GM21367 (cell line): ENCODE results near the gene ELFN1.
"Not testable (repeated sequence)": the region's sequence is repeated elsewhere in the genome, so short reads cannot be mapped to it uniquely, and the experiment has no call there.

Source experiments
- ATAC-seq: cut with Tn5 transposase; IDR thresholded peaks from one replicate; pipeline ENCODE4 v1.9.1; 2021; ENCODE audit not compliant: unreplicated experiment

ELFN1 gene

DNA sequence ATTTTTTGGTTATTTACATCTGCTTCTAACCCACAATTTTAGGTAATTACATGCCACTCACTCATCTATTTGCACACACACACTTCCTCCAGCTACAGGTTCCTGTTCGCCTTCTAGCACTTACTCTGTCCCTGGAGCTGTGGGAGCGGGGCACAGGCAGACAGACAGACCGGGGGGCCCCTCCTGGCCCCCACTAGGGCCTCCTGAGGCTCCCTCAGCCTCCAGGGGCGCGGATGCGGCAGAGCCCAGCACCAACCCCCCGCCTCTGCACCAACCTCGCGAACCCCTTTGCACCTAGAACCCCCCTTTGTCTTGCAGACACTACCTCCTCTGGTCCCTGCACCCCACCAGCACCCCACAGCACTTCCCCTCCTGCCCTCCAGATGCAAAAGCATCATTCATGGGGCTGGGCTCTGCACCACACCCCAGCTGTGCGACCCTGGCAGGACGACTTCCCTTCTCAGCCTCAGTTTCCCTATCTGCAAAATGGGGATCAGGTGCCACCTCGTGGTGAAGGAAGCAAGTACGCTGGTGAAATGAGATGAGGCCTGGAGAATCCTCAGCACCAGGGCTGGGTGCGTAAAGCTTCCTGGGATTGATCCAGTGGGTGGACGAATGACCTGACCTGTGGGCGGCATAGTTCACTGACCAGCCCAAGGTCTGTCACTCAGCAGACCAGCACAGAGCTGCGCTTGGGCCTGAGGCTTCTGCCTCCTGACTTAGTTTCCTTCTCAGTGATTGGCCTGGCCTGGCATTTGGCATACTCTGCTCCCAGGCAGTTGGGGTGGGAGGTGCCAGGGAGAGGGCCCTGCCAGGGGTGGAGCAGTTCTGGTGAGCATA is 37.9 kb downstream of the ELFN1 start:
- no peak for ATAC-seq

DNA sequence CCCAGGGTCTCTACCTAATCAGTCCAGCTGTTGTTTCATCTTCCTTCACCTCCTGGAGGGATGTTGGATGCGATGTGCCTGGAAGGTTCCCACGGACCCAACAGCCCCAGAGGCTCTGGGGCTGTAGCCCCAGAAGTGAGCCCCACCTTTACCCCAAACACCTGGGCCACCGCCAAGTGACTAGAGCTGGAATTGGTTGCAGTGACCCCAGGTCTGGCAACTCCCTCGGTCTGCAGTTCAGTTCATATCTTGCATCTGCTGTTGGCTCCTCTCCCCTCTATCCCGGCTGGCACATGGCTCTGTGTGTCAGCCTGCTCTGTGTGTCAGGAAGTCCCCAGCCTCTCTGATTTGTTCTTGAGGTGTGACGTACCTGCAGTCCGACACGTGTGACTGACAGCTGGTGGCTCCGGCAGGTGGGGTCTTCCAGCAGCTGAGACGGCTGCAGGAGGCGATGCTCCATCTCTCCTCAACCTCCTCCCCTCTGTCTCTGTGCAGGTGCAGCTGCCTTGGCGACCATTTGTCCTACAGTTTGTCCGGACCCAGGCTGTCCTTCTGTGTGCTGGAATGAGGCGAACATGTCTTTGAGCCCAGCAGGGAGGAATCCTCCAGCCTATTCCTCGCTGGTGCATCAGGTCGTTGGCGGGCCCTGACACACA is 38.6 kb downstream of the ELFN1 start:
- no peak for ATAC-seq

DNA sequence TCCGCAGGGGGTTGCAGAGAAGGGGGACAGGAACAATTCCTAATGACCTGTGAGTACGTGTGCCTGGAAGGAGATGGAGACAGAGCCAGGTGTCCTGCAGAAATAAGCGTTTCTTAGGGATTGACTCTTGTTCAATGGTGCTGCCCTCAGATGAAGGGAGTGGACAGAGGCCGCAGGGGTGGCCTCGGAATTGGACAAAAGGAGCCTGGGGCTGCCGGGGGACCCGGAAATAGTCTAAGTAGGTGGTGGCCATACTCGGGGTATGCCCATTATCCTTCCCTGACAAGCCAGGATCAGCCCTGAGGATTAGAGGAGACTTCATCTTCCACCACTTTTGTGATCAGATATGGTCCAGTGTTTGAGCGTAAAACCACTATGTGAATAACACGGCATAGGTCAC is 39.2 kb downstream of the ELFN1 start:
- no peak for ATAC-seq

DNA sequence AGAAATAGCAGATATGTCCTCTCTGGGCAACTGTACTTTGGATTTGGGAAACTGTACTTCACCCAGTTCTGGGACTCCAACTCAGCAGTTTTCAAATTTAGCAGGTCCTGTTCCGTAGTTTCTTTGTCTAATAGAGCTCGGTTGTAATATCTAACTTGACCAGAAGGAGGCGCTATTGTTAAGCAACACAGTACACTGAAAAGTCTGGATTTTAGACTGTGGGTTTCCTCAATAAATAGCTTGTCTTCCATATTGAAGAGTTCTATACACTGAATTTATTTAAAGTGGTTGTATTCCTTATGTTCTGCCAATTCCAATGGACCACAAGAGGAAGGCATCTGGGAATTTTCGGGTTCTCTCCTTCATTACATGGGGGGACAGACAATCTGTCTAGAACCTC is 39.8 kb downstream of the ELFN1 start:
- no peak for ATAC-seq

DNA sequence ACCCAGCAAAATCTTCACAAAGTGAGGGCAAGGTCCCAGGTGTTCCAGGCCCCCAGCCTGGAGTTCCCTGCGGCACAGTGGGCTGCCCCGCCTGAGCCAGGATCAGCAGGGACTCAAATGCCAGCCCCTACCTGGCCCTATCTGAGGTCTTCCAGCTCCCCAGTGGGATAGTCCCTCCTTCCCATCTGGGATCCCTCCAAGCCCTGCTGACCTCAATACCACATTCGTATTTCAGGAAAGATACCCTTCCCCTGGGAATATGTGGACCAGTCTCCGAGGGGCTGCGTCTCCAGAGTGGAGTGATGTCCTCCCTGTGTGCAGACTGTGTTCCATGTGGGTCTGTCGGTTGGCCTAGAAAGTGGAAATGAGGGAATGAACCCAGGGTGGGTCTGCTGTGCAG is 40.9 kb downstream of the ELFN1 start:
- no peak for ATAC-seq

DNA sequence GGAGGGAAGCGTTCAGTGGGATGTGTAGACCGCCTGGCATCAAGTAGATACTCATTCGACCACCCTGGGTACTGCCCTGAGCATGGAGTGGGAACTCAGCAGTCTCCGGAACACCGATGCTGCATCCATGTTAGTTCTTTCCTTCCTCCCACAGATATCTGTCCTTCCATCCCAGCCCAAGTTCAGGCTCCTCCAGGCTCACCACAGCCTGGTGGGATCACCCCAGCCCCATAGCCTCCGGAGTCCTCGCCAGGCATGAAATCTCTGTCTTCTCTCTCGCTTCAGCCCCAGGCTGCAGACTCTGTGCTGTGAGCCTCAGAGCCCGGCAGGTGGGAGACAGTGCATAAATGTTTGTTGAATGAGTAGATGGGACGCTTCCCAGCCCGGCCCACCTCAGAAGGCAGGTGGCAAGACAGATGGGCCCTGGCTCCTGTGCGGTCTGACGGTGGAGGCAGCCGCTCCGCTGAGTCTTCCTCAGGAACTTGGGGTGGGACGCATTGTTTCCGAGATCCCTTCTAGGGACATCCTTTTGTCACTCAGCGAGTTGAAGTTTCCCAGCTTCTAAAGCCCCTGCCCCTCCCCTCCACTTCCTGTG is 42.9 kb downstream of the ELFN1 start:
- ATAC-seq, result no peak

DNA sequence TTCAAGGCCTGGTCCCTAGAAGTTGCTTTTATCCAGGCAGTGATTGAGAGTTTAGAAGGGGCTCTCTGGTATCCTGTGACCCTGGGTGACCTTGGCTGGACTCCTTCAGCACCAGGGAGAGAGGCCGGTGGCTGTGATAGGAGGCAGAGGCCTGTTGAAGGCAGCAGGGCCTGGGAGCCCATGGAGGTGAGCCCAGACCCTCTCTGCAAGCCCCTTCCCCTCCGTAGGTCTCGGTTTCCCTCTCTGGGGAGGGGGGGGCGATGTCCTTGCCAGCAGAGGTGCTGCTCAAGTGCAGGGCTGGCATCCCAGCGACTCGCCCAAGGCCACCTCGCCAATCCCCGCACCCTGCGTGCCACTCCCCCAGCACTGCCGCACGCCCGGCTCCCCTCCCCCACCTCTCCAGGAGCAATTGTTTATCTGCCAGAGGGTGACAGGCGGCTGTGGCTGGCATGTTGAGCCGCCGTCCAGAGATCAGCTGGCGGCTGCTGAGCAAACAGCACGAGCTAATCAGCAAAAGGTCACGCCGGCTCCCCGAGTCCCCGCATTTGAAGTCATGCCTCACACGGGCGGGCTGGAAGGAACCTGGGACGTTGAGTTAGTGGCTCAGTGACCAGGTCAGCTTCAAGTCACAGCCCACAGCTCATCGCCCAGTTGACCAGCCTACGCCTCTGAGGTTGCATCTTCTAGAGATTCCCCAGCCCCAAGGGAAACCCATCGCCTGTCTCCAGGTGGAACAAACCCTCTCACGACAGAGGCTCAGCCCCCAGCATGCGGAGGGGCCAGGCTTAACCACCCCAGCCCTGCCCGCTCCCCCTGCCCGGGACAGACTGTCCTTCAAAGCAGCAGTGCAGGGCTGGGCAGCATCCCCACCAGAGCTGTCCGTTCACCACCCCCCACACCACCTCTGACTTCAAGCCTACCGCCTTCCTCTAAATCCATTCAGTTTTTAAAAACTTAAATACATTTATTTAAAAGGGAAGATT is 43.7 kb downstream of the ELFN1 start:
- ATAC-seq, result no peak

DNA sequence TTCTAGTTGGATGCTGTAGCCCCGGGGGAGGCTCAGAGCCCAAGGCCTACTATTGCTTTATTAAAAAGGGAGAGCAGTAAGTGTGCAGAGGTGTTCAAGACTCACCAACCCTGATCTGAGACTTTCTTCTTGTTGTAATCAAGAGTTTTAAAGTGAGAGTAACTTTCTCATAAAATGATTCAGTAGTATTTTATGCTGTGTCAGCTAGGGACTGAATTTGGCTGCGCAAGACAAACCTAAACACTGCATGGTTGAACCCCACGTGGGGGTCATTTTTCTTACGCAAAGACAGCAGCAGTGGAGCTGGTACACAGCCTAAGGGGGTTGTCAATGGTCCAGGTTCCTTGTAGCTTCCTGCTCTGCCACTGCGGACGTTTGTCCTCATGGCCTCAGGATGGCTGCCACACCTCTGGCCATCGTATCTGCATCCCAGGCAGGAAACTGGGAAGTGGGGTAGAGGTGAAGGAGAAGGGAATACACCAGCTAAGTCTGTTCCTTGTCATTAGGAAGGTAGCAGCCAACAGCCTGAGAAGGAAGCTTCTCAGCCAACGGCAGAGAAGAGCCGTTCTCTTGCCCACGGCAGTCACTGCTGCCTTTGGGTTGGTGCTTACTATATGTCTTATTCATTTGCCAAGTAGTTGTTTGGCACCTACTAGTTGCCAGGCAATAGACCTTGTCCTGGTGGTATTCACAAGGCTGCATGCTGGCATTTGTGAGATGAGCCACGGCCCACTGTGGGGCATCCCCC is 44.7 kb downstream of the ELFN1 start:
- no peak for ATAC-seq

DNA sequence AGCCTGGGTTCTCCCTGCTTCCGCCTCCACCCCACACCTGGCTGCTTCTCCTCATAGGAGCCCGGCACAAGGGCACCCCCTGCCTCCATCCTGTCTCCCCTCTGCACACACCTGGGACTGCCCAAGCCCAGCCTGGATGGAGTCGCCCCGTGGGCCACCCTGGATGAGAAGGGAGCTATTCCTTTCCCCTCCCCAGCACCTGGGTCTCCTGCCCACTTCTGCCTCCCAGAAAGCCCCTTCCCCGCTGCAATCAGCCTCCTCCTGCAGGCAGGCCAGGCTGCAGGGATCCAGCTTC is 45.2 kb downstream of the ELFN1 start:
- no peak for ATAC-seq

DNA sequence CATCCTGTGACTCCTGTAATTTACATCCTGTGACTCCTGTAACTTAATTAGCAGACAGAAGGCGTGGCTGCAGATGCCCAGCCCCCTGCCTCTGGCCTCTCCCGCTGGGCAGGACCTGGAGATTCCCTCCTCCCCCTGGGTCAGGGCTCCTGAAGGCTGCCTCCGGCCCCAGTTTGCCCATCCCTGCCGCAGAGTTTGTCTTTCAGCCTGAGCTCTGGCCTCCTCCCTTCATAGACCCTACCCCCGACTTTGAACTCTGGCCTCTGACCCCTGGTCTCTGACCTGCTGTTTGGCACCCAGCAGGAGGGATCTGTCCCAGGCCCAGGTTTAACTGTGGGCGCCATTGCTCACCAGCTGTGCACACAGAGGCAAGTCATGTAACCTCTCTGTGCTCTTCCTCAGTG is 45.6 kb downstream of the ELFN1 start:
- no peak for ATAC-seq

DNA sequence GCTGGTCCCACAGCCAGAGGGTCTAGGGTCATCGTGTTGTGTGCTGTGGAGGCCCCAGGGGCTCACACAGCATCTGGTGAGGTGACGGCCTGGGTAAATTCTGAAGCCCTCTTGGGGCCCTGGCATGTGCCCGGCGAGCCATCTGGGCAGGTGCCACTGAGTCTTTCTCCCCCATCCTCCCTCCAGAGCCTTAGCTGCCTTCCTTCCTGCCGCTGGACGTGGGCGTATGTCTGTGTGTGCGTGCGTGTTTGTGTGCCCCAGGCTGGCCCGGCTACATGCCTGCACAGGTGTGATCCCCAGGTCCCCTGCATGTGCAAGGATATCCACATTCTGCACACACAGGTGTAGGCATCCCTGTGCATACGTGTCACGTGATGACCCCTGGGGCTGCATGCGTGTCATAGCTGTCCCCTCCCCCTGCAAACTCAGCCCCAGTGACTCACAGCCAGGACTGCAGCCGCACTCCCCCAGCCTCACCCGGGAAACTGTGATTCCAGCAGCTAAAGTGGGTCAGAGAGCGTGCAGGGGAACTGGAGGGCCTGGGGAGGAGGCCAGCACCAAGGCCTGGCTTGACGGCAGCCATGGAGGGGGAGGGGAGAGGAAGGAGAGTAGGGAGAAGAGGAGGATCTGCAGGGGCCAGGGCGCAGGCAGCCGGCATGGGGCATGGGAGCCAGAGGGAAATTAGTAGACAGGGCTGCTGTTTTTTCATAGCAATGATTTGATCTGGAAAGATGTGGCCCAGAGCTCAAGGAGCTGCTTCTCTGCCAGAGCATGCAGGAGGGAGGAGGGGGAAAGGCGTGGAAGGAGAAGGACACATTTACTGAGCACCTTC is 46.4 kb downstream of the ELFN1 start:
- ATAC-seq, result no peak

DNA sequence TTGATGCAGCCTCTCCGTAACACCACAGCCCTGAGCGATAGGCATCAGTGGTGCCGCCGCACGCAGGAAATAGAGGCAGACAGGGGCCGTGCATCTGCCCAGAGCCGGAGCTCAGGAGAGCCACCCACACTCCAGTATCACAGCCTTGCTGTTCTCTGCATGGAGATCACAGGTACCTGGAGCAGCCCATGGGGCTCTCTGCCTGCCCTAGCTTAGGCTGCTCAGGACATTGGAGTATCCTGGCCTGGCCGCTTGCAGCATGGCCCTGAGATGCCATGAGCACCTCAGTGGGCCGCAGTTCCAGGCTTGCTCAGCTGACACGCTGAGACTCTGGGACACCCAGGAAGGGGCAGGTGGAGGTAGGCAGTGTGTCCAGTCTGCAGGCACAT is 47.0 kb downstream of the ELFN1 start:
- ATAC-seq, result no peak

DNA sequence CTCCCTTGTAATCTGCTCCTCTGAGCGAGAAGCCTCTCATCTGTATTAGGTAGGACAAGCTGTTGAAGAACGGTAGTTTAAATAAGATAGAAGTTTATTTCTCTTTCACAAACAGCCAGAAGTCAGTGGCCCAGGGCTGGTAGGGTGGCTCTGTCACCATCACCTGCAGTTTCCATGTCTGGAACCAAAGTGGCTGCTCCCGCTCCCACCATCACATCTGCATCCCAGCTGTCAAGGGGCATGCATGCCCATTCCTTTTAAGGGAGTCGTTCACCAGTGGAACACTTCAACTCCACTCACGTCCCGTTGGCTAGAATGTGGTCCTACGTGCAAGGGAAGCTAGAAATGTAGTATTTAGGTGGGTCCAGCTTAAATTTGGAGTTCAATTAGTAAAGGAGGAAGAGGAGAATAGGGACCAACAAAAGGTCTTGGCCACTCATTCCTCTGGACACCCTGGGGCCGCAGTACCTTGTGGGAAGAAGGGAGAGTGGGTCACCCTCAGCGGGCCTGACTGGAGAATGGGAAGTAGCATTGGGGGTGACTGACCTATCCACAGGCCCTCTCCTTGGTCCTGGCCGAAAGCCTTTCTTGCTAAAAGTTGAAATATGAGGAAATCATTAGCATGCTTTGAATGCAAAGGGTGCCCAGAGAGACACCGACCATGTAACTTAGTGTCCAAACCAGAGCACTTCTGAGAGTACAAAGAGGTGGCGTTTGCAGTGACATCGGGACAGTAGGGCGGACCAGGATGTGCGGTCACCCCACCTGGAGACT is 48.0 kb downstream of the ELFN1 start:
- ATAC-seq, result no peak

DNA sequence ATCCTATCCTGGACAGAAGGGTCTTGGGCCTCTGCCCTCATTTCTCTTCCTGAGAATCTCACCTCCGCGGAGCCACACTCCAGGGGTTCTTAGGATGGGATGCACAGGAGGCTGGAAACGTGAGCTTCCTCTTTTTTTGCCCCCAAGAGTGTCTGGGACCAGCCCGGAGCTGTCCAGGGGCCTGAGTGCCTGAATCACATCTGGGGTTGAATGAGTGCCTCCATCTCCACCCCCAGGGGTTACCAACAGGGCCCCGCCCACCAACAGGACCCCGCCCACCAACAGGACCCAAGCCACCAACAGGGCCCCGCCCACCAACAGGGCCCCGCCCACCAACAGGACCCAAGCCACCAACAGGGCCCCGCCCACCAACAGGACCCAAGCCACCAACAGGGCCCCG is 48.8 kb downstream of the ELFN1 start:
- not testable (repeated sequence) for ATAC-seq

DNA sequence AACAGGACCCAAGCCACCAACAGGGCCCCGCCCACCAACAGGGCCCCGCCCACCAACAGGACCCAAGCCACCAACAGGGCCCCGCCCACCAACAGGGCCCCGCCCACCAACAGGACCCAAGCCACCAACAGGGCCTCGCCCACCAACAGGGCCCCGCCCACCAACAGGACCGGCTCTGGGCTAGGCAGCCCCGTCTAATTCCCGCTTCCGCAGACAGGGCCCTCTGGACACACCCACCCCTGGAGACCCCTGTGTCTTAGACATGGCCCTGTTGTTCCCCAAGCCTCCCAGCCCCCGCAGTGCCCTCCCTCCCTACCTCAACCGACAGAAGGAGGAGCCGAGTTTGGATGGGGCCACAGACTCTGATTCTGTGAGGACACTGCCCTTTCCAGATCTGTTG is 49.2 kb downstream of the ELFN1 start:
- ATAC-seq, result not testable (repeated sequence)

DNA sequence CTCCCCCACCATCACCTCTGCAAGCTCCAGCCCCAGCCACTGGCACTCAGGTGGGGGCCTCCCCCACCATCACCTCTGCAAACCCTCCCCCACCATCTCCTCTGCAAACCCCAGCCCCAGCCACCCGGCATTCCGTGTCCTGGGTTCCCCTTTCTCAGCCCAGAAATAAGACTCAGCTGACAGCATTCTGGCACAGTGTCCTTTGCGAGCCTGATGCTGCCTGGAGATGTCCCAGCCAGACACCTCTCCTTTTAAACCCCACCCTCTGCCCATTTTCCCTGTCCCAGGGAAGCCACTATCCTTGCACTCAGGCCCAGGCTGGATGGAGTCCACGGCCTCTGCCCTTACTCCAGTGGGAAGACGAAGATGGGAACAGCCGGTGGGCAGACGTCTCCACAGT is 49.8 kb downstream of the ELFN1 start:
- no peak for ATAC-seq

DNA sequence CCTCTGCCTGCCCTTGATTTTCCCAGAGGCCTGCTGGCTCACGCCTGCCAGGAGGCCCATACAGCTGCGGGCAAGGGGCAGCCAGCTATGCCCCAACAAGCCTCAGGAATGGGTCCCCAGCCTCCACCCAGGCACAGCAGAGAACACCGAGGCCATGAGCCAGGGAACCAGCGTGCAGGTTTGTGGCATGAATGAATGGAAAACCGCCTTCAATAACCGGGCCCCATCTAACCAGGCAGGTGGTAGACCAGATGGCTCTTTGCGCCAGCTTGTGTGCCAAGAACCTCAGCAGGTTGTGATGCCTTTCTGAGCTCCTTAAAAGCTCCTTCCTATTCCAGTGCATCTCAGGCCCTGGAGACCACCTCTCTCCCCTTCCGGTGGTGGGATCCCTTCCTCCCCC is 50.2 kb downstream of the ELFN1 start:
- no peak for ATAC-seq

DNA sequence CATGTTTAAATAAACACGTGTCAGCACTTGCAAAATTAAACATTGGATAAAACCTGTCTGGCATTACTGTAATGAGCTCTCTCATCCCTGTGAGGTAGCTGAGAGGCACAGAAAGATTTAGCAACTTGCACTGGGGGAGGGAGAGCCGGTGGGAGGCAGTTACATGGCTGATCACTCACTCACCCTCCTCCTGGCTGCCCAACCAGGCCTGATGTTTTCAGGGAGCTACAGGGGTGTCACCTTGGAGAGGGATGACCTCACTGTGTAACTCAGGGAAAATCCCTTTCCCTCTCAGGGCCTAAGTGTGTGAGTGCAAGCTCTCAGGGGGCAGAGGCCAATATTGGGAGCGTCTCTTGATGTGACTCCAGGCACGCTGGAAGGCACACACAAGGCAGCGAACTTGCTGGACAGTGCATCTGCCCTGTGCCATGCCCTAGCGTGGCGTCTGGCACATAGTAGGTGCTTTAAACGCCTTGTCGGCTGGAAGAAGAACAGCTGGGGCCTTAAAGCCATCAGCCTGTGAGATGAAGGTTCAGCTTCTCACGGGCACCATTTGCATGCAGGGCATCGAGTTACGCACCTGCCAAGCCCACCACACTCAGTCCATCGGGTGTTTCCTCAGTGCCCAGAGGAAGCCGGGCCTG is 51.1 kb downstream of the ELFN1 start:
- no peak for ATAC-seq

DNA sequence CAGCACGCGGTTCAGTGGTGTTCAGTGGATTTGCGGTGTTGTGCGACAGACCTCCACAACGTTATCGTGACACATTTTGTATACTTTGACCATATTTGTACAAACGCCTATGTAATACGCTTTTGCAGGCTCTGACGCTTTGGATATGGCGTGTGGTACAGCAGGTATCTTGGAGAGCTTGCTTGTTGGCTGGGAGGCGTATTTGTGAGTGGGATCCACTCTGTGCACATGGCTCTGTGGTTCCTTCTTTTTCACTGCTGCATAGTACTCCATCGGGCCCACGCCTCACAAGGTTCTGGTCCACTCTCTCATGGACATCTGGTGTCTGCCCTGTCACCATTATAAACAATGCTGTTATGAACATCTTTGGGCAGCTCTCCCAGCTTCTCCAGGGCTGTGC is 53.2 kb downstream of the ELFN1 start:
- ATAC-seq, result no peak
